Tibial nerve (tissue), 3 donors: ENCODE data around the gene ZBTB7C.

Experiments used
- CTCF ChIP-seq, 5 experiments: fragments of 200-600 bp in 3 of 5; fragments of 450-650 bp in 2 of 5; sonication (generic) in 3 of 5; IDR thresholded peaks; one replicate each; pipeline ENCODE4 v1.5.1; 2016 to 2019; ENCODE audit warnings: antibody characterized with exemption in 5 of 5, mild to moderate bottlenecking in 3 of 5, moderate library complexity in 2 of 5
- POLR2A ChIP-seq, 2 donors: fragments of 450-650 bp; IDR thresholded peaks; one replicate each; pipeline ENCODE4 v1.6.1; 2017; ENCODE audit warnings: antibody characterized with exemption in 2 of 2, mild to moderate bottlenecking in 2 of 2, moderate library complexity in 2 of 2

- TF ChIP-seq CTCF (IDR thresholded peaks at IDR 0.05) (no peak), POLR2A (IDR thresholded peaks at IDR 0.05) (no peak)
Observed at GRCh38 chr18:48316177-48316576, 93.0 kb downstream of the ZBTB7C start.
